WTC11 (cell line): Measurements from ENCODE around the gene ABCA3. TPM values are rescaled to one million over a fixed set of nuclear protein-coding genes. Genes with fewer than 3 reads are reported as not detected.

ENCODE experiments used
- ATAC-seq: fragments of 200-7000 bp; cut with Tn5 transposase; 2 replicates; pipeline ENCODE4 v1.10.0; 2021; ENCODE audit warnings: mild to moderate bottlenecking, moderate library complexity
- CTCF ChIA-PET: fragments of 300-600 bp; sonication (Branson Sonifier 250); formaldehyde crosslinking; loops from one replicate; lab custom pipeline; 2021; ENCODE audit warnings: antibody characterized with exemption; lab: Charles Lee
- POLR2A ChIA-PET: fragments of 350-600 bp; sonication (Branson Sonifier 250); formaldehyde crosslinking; loops from one replicate; lab custom pipeline; 2021; ENCODE audit warnings: antibody characterized with exemption; lab: Charles Lee
- DNase-seq: peaks from one replicate; pipeline ENCODE4 v3.0.0; 2021; ENCODE audit warnings: low spot score
- H3K27ac Mint-ChIP-seq: 2 replicates; pipeline ENCODE4 v1.8.0; 2021; ENCODE audit warnings: mixed read lengths
- H3K27me3 Mint-ChIP-seq: 2 replicates; pipeline ENCODE4 v1.8.0; 2021; ENCODE audit warnings: low read depth, mild to moderate bottlenecking, moderate library complexity, mixed read lengths
- H3K36me3 Mint-ChIP-seq: 2 replicates; pipeline ENCODE4 v1.8.0; 2021; ENCODE audit warnings: mixed read lengths
- H3K4me1 Mint-ChIP-seq: 2 replicates; pipeline ENCODE4 v1.8.0; 2022; ENCODE audit warnings: mixed read lengths
- H3K4me3 Mint-ChIP-seq: 2 replicates; pipeline ENCODE4 v1.8.0; 2021; ENCODE audit warnings: mild to moderate bottlenecking, moderate library complexity, mixed read lengths
- H3K9me3 Mint-ChIP-seq: 2 replicates; pipeline ENCODE4 v1.8.0; 2021; ENCODE audit warnings: mixed read lengths
- CREB1 ChIP-seq: sonication (generic); formaldehyde crosslinking; IDR thresholded peaks from 2 replicates; pipeline ENCODE4 v1.8.0; 2023; ENCODE audit warnings: mild to moderate bottlenecking, missing genetic modification reagents
- GRHL2 ChIP-seq: fragments of 250-450 bp; sonication (Bioruptor Pico); IDR thresholded peaks from 2 replicates; pipeline ENCODE4 v1.8.0; 2022; ENCODE audit warnings: mild to moderate bottlenecking, moderate library complexity; ENCODE audit not compliant: insufficient replicate concordance, severe bottlenecking
- IRF2 ChIP-seq: sonication (generic); formaldehyde crosslinking; IDR thresholded peaks from 2 replicates; pipeline ENCODE4 v1.8.0; 2022; ENCODE audit warnings: low read depth, missing genetic modification reagents, borderline replicate concordance
- MYBL2 ChIP-seq: sonication (generic); formaldehyde crosslinking; IDR thresholded peaks from 2 replicates; pipeline ENCODE4 v1.8.1; 2023; ENCODE audit warnings: mild to moderate bottlenecking, moderate library complexity, missing genetic modification reagents
- RELA ChIP-seq: sonication (generic); formaldehyde crosslinking; IDR thresholded peaks from 2 replicates; pipeline ENCODE4 v1.8.1; 2022; ENCODE audit warnings: missing genetic modification reagents, mild to moderate bottlenecking, borderline replicate concordance
- ZNF121 ChIP-seq: sonication (generic); formaldehyde crosslinking; IDR thresholded peaks from 2 replicates; pipeline ENCODE4 v1.8.0; 2023; ENCODE audit warnings: missing genetic modification reagents
- total RNA-seq: library from RNA; stranded (reverse); gene quantifications from 3 replicates; pipeline ENCODE4 v1.2.3, GENCODE V29; 2021
- TF ChIP-seq, protein P1 (sequence below): fragments of 250-450 bp; sonication (Bioruptor Pico); conservative IDR thresholded peaks from 2 replicates; pipeline ENCODE4 v1.9.0; 2021; ENCODE audit warnings: mild to moderate bottlenecking
- TF ChIP-seq, protein P2 (sequence below): sonication (generic); formaldehyde crosslinking; IDR thresholded peaks from 2 replicates; pipeline ENCODE4 v1.8.0; 2022; ENCODE audit warnings: mild to moderate bottlenecking, missing genetic modification reagents
- TF ChIP-seq, protein P3 (sequence below): sonication (generic); formaldehyde crosslinking; IDR thresholded peaks from 2 replicates; pipeline ENCODE4 v1.8.1; 2023; ENCODE audit warnings: mild to moderate bottlenecking, moderate library complexity, missing genetic modification reagents
- TF ChIP-seq, protein P4 (sequence below): sonication (generic); formaldehyde crosslinking; IDR thresholded peaks from 2 replicates; pipeline ENCODE4 v1.8.0; 2022; ENCODE audit warnings: missing genetic modification reagents
- TF ChIP-seq, protein P5 (sequence below): sonication (generic); formaldehyde crosslinking; conservative IDR thresholded peaks from 2 replicates; pipeline ENCODE4 v1.8.1; 2023; ENCODE audit warnings: mild to moderate bottlenecking, low read depth, missing genetic modification reagents, moderate library complexity

ABCA3 gene
- total RNA-seq, 1 experiment from 2014 or later = 12.1 TPM

DNA sequence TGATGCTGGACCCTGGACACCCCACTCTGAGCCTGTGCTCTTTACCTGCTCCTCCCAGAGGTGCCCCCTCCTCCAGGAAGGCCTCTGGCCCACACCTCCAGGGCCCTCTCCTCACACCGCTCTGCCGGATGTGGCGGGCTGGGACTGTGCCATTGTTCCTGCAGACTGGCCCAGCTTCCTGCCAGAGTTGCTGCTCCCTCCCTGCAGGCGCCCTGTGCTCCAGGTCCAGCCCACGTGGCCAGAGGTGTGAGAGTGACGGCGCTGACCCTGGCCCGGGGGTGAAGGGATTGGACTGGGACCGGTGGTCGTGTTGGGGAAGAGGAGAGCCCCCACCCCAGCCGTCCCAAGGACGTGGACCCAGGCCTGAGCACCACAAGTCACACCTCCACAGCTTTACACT is 111.4 kb downstream of the ABCA3 start:
- CTCF ChIA-PET = interaction anchor here (1.1 kb wide), 1 partner anchor 34 kb away, joined by 4 read pairs; no protein-coding TSS in a partner anchor
- peaks cover 3% of the 10 kb centered on the region; the same call in 1 of the 2 replicates for H3K36me3 Mint-ChIP-seq
- peaks cover 3% of the 10 kb centered on the region; the same call in 1 of the 2 replicates for H3K4me1 Mint-ChIP-seq
- no peak for ATAC-seq
- H3K27ac Mint-ChIP-seq = no peak overlapping the region
- TF ChIP-seq, protein P1, sequence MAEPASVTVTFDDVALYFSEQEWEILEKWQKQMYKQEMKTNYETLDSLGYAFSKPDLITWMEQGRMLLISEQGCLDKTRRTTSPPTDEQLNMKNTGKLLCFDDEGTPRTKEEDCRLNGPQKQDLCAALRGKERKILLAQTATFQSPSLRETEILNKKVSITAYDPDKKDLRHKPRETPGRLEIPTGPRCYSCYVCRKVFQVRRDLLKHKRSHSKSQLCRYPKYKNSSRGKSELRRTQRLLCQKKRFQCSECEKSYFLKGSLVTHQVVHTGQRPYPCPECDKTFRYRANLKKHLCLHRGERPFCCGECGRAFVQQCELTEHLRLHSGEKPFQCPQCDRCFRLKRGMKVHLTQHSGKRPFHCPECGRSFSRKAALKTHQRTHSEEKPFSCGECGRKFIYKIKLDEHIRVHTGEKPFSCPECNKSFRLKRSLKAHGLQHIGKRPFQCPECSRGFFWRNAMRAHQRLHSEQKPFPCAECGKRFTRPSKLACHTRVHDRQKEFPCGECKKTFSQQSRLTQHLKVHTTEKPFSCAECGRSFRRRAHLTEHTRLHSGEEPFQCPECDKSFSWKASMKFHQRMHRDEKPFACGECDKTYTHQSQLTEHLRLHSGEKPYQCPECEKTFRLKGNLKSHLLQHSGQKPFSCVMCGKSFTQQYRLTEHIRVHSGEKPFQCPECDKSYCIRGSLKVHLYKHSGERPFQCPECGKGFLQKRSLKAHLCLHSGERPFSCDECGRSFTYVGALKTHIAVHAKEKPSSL (CRISPR knock-in tag) = no peak
- TF ChIP-seq GRHL2 (no peak), MYBL2 (CRISPR knock-in tag) (no peak), ZNF121 (CRISPR knock-in tag) (no peak), IRF2 (CRISPR knock-in tag) (no peak)
- TF ChIP-seq, protein P2, sequence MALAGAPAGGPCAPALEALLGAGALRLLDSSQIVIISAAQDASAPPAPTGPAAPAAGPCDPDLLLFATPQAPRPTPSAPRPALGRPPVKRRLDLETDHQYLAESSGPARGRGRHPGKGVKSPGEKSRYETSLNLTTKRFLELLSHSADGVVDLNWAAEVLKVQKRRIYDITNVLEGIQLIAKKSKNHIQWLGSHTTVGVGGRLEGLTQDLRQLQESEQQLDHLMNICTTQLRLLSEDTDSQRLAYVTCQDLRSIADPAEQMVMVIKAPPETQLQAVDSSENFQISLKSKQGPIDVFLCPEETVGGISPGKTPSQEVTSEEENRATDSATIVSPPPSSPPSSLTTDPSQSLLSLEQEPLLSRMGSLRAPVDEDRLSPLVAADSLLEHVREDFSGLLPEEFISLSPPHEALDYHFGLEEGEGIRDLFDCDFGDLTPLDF (CRISPR knock-in tag) = no peak
- TF ChIP-seq, protein P3, sequence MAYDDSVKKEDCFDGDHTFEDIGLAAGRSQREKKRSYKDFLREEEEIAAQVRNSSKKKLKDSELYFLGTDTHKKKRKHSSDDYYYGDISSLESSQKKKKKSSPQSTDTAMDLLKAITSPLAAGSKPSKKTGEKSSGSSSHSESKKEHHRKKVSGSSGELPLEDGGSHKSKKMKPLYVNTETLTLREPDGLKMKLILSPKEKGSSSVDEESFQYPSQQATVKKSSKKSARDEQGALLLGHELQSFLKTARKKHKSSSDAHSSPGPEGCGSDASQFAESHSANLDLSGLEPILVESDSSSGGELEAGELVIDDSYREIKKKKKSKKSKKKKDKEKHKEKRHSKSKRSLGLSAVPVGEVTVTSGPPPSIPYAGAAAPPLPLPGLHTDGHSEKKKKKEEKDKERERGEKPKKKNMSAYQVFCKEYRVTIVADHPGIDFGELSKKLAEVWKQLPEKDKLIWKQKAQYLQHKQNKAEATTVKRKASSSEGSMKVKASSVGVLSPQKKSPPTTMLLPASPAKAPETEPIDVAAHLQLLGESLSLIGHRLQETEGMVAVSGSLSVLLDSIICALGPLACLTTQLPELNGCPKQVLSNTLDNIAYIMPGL (CRISPR knock-in tag) = no peak
- TF ChIP-seq, all 79 proteins: peak for 0
- Mint-ChIP-seq H3K27me3 (no peaks in the 10 kb centered on the region), H3K9me3 (no peaks in the 10 kb centered on the region), H3K4me3 (no peak overlapping the region)
- POLR2A ChIA-PET = no interaction called here
- no peak for DNase-seq

DNA sequence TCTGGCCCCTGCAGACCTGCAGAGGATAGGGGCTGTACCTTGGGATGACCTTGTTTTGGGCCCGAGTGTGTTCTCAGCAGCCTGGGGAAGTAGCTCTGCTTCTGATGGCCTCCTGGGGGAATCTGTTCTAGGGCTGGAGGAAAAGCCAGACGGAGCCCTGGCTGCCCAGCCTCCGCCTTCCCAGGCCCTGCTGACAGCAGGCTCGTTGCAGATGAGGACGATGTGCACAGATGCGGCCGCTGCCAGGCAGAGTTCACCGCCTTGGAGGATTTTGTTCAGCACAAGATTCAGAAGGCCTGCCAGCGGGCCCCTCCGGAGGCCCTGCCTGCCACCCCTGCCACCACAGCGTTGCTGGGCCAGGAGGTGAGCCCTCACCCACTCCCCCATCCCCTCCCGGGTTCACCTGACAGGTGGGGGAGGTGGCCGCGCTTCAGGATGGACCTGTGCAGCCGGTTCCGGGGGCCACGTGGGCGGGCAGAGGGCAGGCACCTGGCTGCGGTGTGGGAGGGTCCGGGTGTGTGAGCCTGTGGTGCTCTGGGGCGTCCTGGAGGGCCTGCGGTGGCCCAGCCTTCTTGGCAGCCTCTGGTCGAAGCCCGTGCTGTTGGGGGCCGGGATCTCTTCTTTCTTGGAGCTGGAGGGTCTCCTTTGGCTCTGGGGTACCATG is 112.2 kb downstream of the ABCA3 start:
- ChIA-PET POLR2A (no interaction called here), CTCF (no interaction called here)
- no peak overlapping the region for H3K4me3 Mint-ChIP-seq
- H3K9me3 Mint-ChIP-seq = no peaks in the 10 kb centered on the region
- H3K27ac Mint-ChIP-seq = no peak overlapping the region
- no peak for DNase-seq
- no peak for TF ChIP-seq CREB1 (CRISPR knock-in tag)
- TF ChIP-seq, protein P4, sequence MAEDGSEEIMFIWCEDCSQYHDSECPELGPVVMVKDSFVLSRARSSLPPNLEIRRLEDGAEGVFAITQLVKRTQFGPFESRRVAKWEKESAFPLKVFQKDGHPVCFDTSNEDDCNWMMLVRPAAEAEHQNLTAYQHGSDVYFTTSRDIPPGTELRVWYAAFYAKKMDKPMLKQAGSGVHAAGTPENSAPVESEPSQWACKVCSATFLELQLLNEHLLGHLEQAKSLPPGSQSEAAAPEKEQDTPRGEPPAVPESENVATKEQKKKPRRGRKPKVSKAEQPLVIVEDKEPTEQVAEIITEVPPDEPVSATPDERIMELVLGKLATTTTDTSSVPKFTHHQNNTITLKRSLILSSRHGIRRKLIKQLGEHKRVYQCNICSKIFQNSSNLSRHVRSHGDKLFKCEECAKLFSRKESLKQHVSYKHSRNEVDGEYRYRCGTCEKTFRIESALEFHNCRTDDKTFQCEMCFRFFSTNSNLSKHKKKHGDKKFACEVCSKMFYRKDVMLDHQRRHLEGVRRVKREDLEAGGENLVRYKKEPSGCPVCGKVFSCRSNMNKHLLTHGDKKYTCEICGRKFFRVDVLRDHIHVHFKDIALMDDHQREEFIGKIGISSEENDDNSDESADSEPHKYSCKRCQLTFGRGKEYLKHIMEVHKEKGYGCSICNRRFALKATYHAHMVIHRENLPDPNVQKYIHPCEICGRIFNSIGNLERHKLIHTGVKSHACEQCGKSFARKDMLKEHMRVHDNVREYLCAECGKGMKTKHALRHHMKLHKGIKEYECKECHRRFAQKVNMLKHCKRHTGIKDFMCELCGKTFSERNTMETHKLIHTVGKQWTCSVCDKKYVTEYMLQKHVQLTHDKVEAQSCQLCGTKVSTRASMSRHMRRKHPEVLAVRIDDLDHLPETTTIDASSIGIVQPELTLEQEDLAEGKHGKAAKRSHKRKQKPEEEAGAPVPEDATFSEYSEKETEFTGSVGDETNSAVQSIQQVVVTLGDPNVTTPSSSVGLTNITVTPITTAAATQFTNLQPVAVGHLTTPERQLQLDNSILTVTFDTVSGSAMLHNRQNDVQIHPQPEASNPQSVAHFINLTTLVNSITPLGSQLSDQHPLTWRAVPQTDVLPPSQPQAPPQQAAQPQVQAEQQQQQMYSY (CRISPR knock-in tag) = no peak
- H3K4me1 Mint-ChIP-seq = peaks cover 3% of the 10 kb centered on the region; the same call in 1 of the 2 replicates
- peaks cover 3% of the 10 kb centered on the region; the same call in 1 of the 2 replicates for H3K36me3 Mint-ChIP-seq
- no peaks in the 10 kb centered on the region for H3K27me3 Mint-ChIP-seq
- no peak for ATAC-seq

DNA sequence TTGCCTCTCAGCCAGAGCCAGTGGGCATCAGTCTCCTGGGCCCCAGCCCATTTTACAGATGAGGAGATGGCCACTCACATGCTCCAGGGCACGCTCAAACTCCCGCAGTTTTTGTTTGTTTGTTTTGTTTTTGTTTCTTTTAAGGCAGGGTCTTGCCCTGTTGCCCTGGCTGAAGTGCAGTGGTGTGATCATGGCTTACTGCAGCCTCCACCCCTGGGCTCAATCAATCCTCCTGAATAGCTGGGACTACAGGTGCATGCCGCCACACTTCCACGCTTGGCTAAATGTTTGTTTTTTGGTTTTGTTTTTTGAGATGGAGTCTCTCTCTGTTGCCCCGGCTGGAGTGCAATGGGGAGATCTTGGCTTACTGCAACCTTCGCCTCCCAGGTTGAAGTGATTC is 113.6 kb downstream of the ABCA3 start:
- DNase-seq (no peak), ATAC-seq (no peak)
- TF ChIP-seq ZNF121 (CRISPR knock-in tag) (0 out of 2 replicates have a peak, but pooled peaks have one; percentile 12), RELA (no peak)
- TF ChIP-seq, protein P5, sequence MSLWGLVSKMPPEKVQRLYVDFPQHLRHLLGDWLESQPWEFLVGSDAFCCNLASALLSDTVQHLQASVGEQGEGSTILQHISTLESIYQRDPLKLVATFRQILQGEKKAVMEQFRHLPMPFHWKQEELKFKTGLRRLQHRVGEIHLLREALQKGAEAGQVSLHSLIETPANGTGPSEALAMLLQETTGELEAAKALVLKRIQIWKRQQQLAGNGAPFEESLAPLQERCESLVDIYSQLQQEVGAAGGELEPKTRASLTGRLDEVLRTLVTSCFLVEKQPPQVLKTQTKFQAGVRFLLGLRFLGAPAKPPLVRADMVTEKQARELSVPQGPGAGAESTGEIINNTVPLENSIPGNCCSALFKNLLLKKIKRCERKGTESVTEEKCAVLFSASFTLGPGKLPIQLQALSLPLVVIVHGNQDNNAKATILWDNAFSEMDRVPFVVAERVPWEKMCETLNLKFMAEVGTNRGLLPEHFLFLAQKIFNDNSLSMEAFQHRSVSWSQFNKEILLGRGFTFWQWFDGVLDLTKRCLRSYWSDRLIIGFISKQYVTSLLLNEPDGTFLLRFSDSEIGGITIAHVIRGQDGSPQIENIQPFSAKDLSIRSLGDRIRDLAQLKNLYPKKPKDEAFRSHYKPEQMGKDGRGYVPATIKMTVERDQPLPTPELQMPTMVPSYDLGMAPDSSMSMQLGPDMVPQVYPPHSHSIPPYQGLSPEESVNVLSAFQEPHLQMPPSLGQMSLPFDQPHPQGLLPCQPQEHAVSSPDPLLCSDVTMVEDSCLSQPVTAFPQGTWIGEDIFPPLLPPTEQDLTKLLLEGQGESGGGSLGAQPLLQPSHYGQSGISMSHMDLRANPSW (CRISPR knock-in tag) = no peak
- Mint-ChIP-seq H3K4me3 (no peak overlapping the region), H3K27me3 (no peaks in the 10 kb centered on the region), H3K9me3 (no peaks in the 10 kb centered on the region), H3K36me3 (peaks cover 3% of the 10 kb centered on the region; the same call in 1 of the 2 replicates), H3K27ac (no peak overlapping the region), H3K4me1 (peaks cover 3% of the 10 kb centered on the region; the same call in 1 of the 2 replicates)
- CTCF ChIA-PET = interaction anchor here (0.6 to 1.8 kb wide), 2 partner anchors 32 to 261 kb away, joined by 5 to 8 read pairs; no protein-coding TSS in a partner anchor
- POLR2A ChIA-PET = interaction anchor here (0.6 kb wide), 1 partner anchor 324 kb away, joined by 5 read pairs; no protein-coding TSS in a partner anchor
